H1 (cell line): ENCODE measurements around the gene GPC6. TPM values are rescaled to one million over a fixed set of nuclear protein-coding genes. Genes with fewer than 3 reads are reported as not detected.

Experiments
- CTCF ChIA-PET: fragments of 300-600 bp; sonication (Branson Sonifier 250); formaldehyde crosslinking; loops from one replicate; lab custom pipeline; 2021; ENCODE audit not compliant: partially characterized antibody; lab: Charles Lee
- POLR2A ChIA-PET: fragments of 300-600 bp; sonication (Branson Sonifier 250); formaldehyde crosslinking; loops from one replicate; lab custom pipeline; 2021; ENCODE audit warnings: inconsistent platforms; ENCODE audit not compliant: partially characterized antibody; lab: Charles Lee
- DNase-seq, 2 experiments: peaks; one replicate each; pipeline versions ENCODE4 v3.0.0 to v3.0.0-alpha.2; 2010 to 2022; ENCODE audit warnings: low spot score in 2 of 2, low read depth in 1 of 2, mixed read lengths in 1 of 2
- FAIRE-seq: peaks from 2 replicates; lab custom pipeline; 2011; peaks lifted over from hg19 to GRCh38; lab: Jason Lieb, UNC
- H2AFZ ChIP-seq: 2 replicates; pipeline ENCODE4 v1.8.1; 2012; ENCODE audit warnings: low read length, inconsistent platforms
- H2AK5ac ChIP-seq: 2 replicates; pipeline ENCODE4 v1.6.1; 2013; ENCODE audit warnings: low read depth, low read length
- H2BK120ac ChIP-seq: replicated peaks from 2 replicates; pipeline ENCODE3; 2013; ENCODE audit warnings: low read depth, low read length, inconsistent platforms
- H2BK12ac ChIP-seq: 2 replicates; pipeline ENCODE4 v1.6.1; 2013; ENCODE audit warnings: low read depth, low read length
- H2BK15ac ChIP-seq: 2 replicates; pipeline ENCODE4 v1.6.1; 2013; ENCODE audit warnings: low read length
- H2BK20ac ChIP-seq: 2 replicates; pipeline ENCODE4 v1.6.1; 2013; ENCODE audit warnings: low read length
- H2BK5ac ChIP-seq: 2 replicates; pipeline ENCODE4 v1.6.1; 2013; ENCODE audit warnings: low read depth, low read length
- H3K14ac ChIP-seq: 2 replicates; pipeline ENCODE4 v1.6.1; 2013; ENCODE audit warnings: inconsistent platforms; ENCODE audit not compliant: insufficient read length
- H3K18ac ChIP-seq: 2 replicates; pipeline ENCODE4 v1.6.1; 2013; ENCODE audit warnings: low read length; ENCODE audit errors: extremely low read depth
- H3K23ac ChIP-seq: 2 replicates; pipeline ENCODE4 v1.6.1; 2013; ENCODE audit warnings: inconsistent platforms; ENCODE audit not compliant: insufficient read length
- H3K23me2 ChIP-seq: 2 replicates; pipeline ENCODE4 v1.6.1; 2013; ENCODE audit warnings: low read depth, low read length
- H3K27ac ChIP-seq: 2 replicates; pipeline ENCODE4 v1.6.1; 2011; ENCODE audit warnings: low read depth, low read length, inconsistent platforms
- H3K27me3 ChIP-seq, 4 experiments: replicated peaks in 1 of 4; 1 replicate in 1 of 4; 2 replicates in 3 of 4; pipeline versions ENCODE4 v1.6.1 to v1.8.1; 2011 to 2013; ENCODE audit warnings: low read length in 3 of 4, mild to moderate bottlenecking in 3 of 4, inconsistent platforms in 2 of 4, mixed read lengths in 2 of 4, moderate library complexity in 1 of 4; ENCODE audit not compliant: control insufficient read depth in 3 of 4, insufficient read depth in 3 of 4; ENCODE audit errors: extremely low read depth in 1 of 4
- H3K36me3 ChIP-seq, 4 experiments: 2 replicates each; pipeline versions ENCODE4 v1.6.1 to v1.8.1; 2011 to 2013; ENCODE audit warnings: mild to moderate bottlenecking in 4 of 4, low read length in 3 of 4, moderate library complexity in 2 of 4, control low read depth in 1 of 4, inconsistent platforms in 1 of 4; ENCODE audit not compliant: insufficient read depth in 4 of 4, control insufficient read depth in 2 of 4
- H3K4ac ChIP-seq: replicated peaks from 2 replicates; pipeline ENCODE3; 2013; ENCODE audit warnings: low read length, low read depth, mixed read lengths, inconsistent platforms; ENCODE audit not compliant: insufficient read length
- H3K4me1 ChIP-seq, 4 experiments: replicated peaks in 1 of 4; 1 replicate in 1 of 4; 2 replicates in 3 of 4; pipeline versions ENCODE4 v1.6.1 to v1.8.1; 2011 to 2013; ENCODE audit warnings: low read length in 3 of 4, inconsistent platforms in 2 of 4, mixed read lengths in 1 of 4; ENCODE audit not compliant: insufficient read depth in 4 of 4, control insufficient read depth in 3 of 4
- H3K4me2 ChIP-seq, 2 experiments: 2 replicates each; pipeline versions ENCODE4 v1.6.1 to v1.8.1; 2011 to 2013; ENCODE audit warnings: low read depth in 2 of 2, low read length in 2 of 2, control low read depth in 1 of 2, inconsistent platforms in 1 of 2, mild to moderate bottlenecking in 1 of 2; ENCODE audit not compliant: insufficient read depth in 1 of 2
- H3K4me3 ChIP-seq, 4 experiments: fragments of 200-600, 300-600 bp in 1 of 4; sonication (generic), shearing (Covaris generic), sonication (Bioruptor Twin) in 1 of 4; 2 replicates each; pipeline versions ENCODE4 v1.5.1 to v1.8.1; 2011 to 2016; ENCODE audit warnings: low read length in 4 of 4, low read depth in 3 of 4, control low read depth in 2 of 4, inconsistent platforms in 2 of 4, mild to moderate bottlenecking in 2 of 4, mixed read lengths in 1 of 4, moderate library complexity in 1 of 4; ENCODE audit not compliant: insufficient read depth in 2 of 4; ENCODE audit errors: extremely low read depth in 1 of 4
- H3K56ac ChIP-seq: replicated peaks from 2 replicates; pipeline ENCODE3; 2013; ENCODE audit warnings: low read depth, mild to moderate bottlenecking, mixed read lengths, low read length, inconsistent platforms; ENCODE audit not compliant: insufficient read length
- H3K79me1 ChIP-seq: 2 replicates; pipeline ENCODE4 v1.6.1; 2013; ENCODE audit warnings: low read depth, low read length, control low read depth
- H3K79me2 ChIP-seq, 2 experiments: 2 replicates each; pipeline versions ENCODE4 v1.6.1 to v1.8.1; 2012 to 2013; ENCODE audit warnings: low read length in 2 of 2, mild to moderate bottlenecking in 2 of 2, inconsistent platforms in 1 of 2; ENCODE audit not compliant: insufficient read depth in 2 of 2, control insufficient read depth in 1 of 2
- H3K9ac ChIP-seq, 4 experiments: replicated peaks in 1 of 4; 1 replicate in 1 of 4; 2 replicates in 3 of 4; pipeline versions ENCODE4 v1.6.1 to v1.8.1; 2011 to 2013; ENCODE audit warnings: low read depth in 3 of 4, low read length in 3 of 4, control low read depth in 2 of 4, mild to moderate bottlenecking in 2 of 4, moderate library complexity in 2 of 4, inconsistent platforms in 1 of 4; ENCODE audit errors: extremely low read depth in 1 of 4
- H3K9me3 ChIP-seq, 2 experiments: 2 replicates each; pipeline versions ENCODE4 v1.6.1 to v1.8.1; 2012 to 2013; ENCODE audit warnings: mild to moderate bottlenecking in 2 of 2, moderate library complexity in 2 of 2, control low read depth in 1 of 2, inconsistent platforms in 1 of 2, low read depth in 1 of 2, low read length in 1 of 2, mixed read lengths in 1 of 2; ENCODE audit not compliant: insufficient read depth in 2 of 2
- H4K20me1 ChIP-seq, 2 experiments: replicated peaks in 1 of 2; 2 replicates each; pipeline versions ENCODE3 to v1.8.1; 2011 to 2013; ENCODE audit warnings: inconsistent platforms in 2 of 2, low read length in 2 of 2, mild to moderate bottlenecking in 1 of 2; ENCODE audit not compliant: insufficient read depth in 2 of 2, control insufficient read depth in 1 of 2
- H4K5ac ChIP-seq: 2 replicates; pipeline ENCODE4 v1.6.1; 2013; ENCODE audit warnings: low read length, low read depth, mixed read lengths, inconsistent platforms; ENCODE audit not compliant: insufficient read length
- H4K8ac ChIP-seq: 2 replicates; pipeline ENCODE4 v1.8.0; 2013; ENCODE audit warnings: mild to moderate bottlenecking, moderate library complexity, low read length, inconsistent platforms; ENCODE audit not compliant: insufficient read depth; ENCODE audit errors: extremely low read depth
- H4K91ac ChIP-seq: replicated peaks from 2 replicates; pipeline ENCODE3; 2013; ENCODE audit warnings: low read length, mixed read lengths, inconsistent platforms; ENCODE audit not compliant: insufficient read length
- BCL11A ChIP-seq, 2 experiments: IDR thresholded peaks; one replicate each; pipeline ENCODE4 v1.6.1; 2011; ENCODE audit warnings: low read depth in 2 of 2, low read length in 2 of 2, mild to moderate bottlenecking in 2 of 2
- GABPA ChIP-seq: IDR thresholded peaks from 2 replicates; pipeline ENCODE4 v1.6.1; 2011; ENCODE audit warnings: mild to moderate bottlenecking, low read length, moderate library complexity, borderline replicate concordance; ENCODE audit not compliant: insufficient read depth
- KDM1A ChIP-seq: fragments of 200-600, 300-600 bp; sonication (generic); IDR thresholded peaks from 2 replicates; pipeline ENCODE4 v1.7.1; 2016; ENCODE audit warnings: mild to moderate bottlenecking, low read length, borderline replicate concordance
- WGBS, 2 experiments: shearing (Covaris generic) in 1 of 2; methylation state at CpG; one replicate each; pipeline versions ENCODE4 v1.1.6 to v1.1.7; 2013 to 2015; ENCODE audit warnings: low lambda C conversion rate in 2 of 2, mixed read lengths in 2 of 2, inconsistent platforms in 1 of 2, low coverage in 1 of 2, missing lambda C conversion rate in 1 of 2; ENCODE audit not compliant: insufficient replicate concordance in 2 of 2, insufficient coverage in 1 of 2, insufficient read length in 1 of 2; ENCODE audit errors: extremely low coverage in 1 of 2, missing lambda C conversion rate in 1 of 2; 5-methylcytosine and 5-hydroxymethylcytosine counted together
- polyA plus RNA-seq, 7 experiments: library from polyadenylated mRNA; depleted of rRNA in 3 of 7; stranded (reverse) in 5 of 7; unstranded in 2 of 7; fragments of >200 nt in 5 of 7; fragments of 200-250 nt in 2 of 7; gene quantifications; 1 replicate in 5 of 7; 2 replicates in 1 of 7; 4 replicates in 1 of 7; pipeline versions ENCODE4 v1.2.1 to v1.2.3, GENCODE V29; 2011 to 2013; ENCODE audit warnings: missing spikeins in 2 of 7, mixed read lengths in 2 of 7
- total RNA-seq: library from RNA; stranded (reverse); fragmentation: NEBNext Ultra II Directional; extraction: Animal tissue kit (Norgen Biotek cat#: 25700); gene quantifications from 2 replicates; pipeline ENCODE4 v1.2.1, GENCODE V29; 2021

Gene GPC6
- total and polyA plus RNA-seq, 2 of the 8 experiments (the other 6 are each of a cell fraction or from before 2014, with no cell fraction given), result 5.4 to 12.0 TPM

DNA sequence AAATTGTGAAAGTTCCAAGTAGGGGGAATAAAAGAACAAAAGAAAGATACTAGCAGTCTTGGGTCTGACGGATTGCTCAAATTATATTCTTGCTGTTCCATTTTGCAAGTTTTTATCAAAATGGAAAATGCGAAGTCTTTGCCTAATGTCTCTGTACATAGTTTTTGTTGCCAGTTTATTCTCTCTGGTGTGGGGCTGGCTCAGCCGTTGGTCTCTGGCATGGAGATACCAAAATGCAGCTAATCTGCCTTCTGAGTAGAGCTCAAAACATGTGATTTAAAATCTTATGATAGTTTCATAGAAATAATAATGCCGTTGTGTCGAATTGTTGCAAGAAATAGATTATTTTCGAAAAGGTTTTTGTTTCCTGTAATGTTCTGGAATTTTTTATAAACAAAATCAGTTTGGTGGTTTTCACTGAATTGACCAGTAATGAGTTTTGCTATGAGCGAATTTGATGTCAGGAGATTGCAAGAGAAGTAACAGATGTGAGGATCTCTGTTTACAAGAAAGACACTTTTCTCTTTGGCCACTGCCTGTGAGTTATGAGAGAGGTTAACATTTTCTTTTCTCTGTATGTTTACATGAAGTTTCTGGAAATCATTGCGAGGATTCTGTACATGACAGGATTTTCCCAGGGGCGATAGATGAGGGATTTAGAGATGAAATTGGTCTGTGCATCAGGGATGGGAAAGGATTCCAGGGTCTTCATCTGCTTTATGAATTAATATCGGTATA, 1105.9 kb downstream of the GPC6 start:
- Histone ChIP-seq H4K5ac (no peak overlapping the region), H3K9ac (no peak overlapping the region), H3K14ac (no peak overlapping the region), H4K20me1 (no peaks in the 10 kb centered on the region), H2BK15ac (no peak overlapping the region), H2AK5ac (no peak overlapping the region), H2BK5ac (no peak overlapping the region), H3K27ac (no peak overlapping the region), H3K79me1 (no peaks in the 10 kb centered on the region), H3K79me2 (no peaks in the 10 kb centered on the region), H2BK20ac (no peak overlapping the region), H3K36me3 (no peaks in the 10 kb centered on the region), H3K4ac (no peak overlapping the region), H3K27me3 (no peaks in the 10 kb centered on the region), H3K4me1 (peaks cover 0 to 4% (median 0%) of the 10 kb centered on the region in 4 experiments; a peak in 2 of 7 replicates), H3K56ac (no peak overlapping the region), H2AFZ (no peak overlapping the region), H3K23ac (no peak overlapping the region)
- no peak for DNase-seq
- ChIA-PET CTCF (no interaction called here), POLR2A (no interaction called here)
- TF ChIP-seq GABPA (no peak), BCL11A (IDR thresholded peaks at IDR 0.05; ENCODE audit: low read depth in 2 of 2, low read length in 2 of 2) (no peak), KDM1A (no peak)
- TF ChIP-seq, all 59 proteins: peak for 0
- FAIRE-seq, result no peak
- no peaks in the 10 kb centered on the region for H3K23me2 ChIP-seq
- no peak overlapping the region for H4K91ac ChIP-seq
- no peak overlapping the region for H2BK120ac ChIP-seq
- H3K4me3 ChIP-seq, result no peak overlapping the region
- H2BK12ac ChIP-seq, result no peak overlapping the region
- no peak overlapping the region for H3K18ac ChIP-seq
- H3K4me2 ChIP-seq, result no peak overlapping the region
- H4K8ac ChIP-seq, result no peak overlapping the region
- WGBS, 2 experiments, result 91% methylated on average over 10 of the region's 10 CpGs; no CpG with 5 or more reads in 1 of the 2 experiments
- no peaks in the 10 kb centered on the region for H3K9me3 ChIP-seq
